Right ventricle myocardium superior (tissue), 1 donor: ENCODE results near the gene PRCD. TPM values are rescaled to one million over a fixed set of nuclear protein-coding genes. Genes with fewer than 3 reads are reported as not detected.
A peak's percentile ranks its signal among the peaks of the same experiment; 100 is the strongest.

Experiments used
- ATAC-seq: fragments of 200-7000 bp; cut with Tn5 transposase; one replicate; pipeline ENCODE4 v1.9.1; 2020; ENCODE audit warnings: mild to moderate bottlenecking; ENCODE audit not compliant: poor library complexity
- DNase-seq: peaks from one replicate; pipeline ENCODE4 v3.0.0-alpha.2; 2020
- intact Hi-C: fragments of 100-400 bp; cut with DNase I; formaldehyde crosslinking; loops from one replicate; pipeline ENCODE4 v1.11.2; 2022
- long read RNA-seq: library from polyadenylated mRNA; unstranded; transcript quantifications from one replicate; pipeline ENCODE4 v2.0.0, GENCODE V29; 2021
- total RNA-seq: library from RNA; stranded (reverse); fragmentation: NEBNext Ultra II Directional; extraction: Animal tissue kit (Norgen Biotek cat#: 25700); gene quantifications from one replicate; pipeline ENCODE4 v1.2.1, GENCODE V29; 2021
- donor health status: DM: no; HTN: yes; CAD: no; lungs with severe emphysema.

The PRCD gene, protein sequence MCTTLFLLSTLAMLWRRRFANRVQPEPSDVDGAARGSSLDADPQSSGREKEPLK
- 4.0 TPM for total RNA-seq
- long read RNA-seq, partial matches to known transcripts, result 0 of 2 reads
- long read RNA-seq, other reads (novel, unspliced or antisense), result 1 of 2 reads

- ATAC-seq (no peak), DNase-seq (no peak)
- intact Hi-C loops, result no loop called here
Measured at GRCh38 chr17:76539631-76540271, at the start of gene PRCD. TSS of gene PRCD (plus strand) at chr17:76540044. CDS start at chr17:76540142, 98 bp downstream.

- no peak for DNase-seq
- intact Hi-C loops, result no loop called here
- no peak for ATAC-seq
Measured at GRCh38 chr17:76490112-76490710, 49.6 kb upstream of the PRCD start.

GRCh38 chr17:76491271-76492122, 48.3 kb upstream of the PRCD start:
- intact Hi-C loops, result no loop called here
- ATAC-seq (peak; percentile 23), DNase-seq (peak; percentile 63)

DNA sequence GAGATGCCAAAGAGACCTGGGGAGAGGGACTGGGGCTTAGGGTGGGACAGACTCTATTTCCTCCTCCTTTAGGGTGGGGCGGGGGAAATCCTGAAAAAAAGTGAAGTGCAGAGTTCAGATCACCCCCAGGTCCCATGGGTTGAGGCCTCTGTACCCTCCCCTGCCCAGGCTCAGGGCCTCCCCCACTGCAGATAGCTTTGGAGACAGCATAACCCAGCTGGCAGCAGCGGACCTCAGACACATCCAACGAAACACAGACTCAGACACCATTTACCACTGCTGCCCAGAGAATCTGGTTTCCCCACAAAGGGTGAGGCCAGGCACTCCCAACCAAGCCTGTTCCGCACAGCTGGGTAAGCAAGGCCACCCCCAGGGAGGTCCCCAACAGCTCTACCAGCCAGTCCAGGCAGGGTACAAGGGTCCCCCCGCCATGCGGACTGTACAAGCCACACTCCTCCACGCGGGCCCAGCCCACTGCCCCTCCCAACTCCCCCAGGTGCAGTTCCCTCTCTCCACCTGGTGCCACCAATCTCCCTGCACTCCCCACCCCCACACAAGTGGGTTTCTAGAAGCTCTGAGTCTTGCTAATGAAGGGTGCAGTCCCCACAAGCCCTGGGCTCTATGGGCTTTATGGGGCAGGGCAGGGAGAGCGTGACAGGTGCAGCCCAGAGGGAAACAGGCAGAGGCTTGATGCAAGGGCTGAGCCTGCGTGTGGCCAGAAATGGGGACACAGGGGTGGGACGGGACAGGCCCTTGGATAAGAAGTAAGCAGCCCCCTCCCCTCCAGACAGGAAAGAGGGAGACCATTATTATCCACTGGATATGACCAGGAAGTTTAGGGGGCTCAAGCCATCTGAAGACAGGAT, 47.5 kb upstream of the PRCD start:
- intact Hi-C loops, result no loop called here
- ATAC-seq, result peak; percentile 32
- DNase-seq, result peak; percentile 57

- intact Hi-C loops, result no loop called here
- ATAC-seq (peak; percentile 58), DNase-seq (peak; percentile 83)
Measured at GRCh38 chr17:76492989-76493501, 46.8 kb upstream of the PRCD start.

DNA sequence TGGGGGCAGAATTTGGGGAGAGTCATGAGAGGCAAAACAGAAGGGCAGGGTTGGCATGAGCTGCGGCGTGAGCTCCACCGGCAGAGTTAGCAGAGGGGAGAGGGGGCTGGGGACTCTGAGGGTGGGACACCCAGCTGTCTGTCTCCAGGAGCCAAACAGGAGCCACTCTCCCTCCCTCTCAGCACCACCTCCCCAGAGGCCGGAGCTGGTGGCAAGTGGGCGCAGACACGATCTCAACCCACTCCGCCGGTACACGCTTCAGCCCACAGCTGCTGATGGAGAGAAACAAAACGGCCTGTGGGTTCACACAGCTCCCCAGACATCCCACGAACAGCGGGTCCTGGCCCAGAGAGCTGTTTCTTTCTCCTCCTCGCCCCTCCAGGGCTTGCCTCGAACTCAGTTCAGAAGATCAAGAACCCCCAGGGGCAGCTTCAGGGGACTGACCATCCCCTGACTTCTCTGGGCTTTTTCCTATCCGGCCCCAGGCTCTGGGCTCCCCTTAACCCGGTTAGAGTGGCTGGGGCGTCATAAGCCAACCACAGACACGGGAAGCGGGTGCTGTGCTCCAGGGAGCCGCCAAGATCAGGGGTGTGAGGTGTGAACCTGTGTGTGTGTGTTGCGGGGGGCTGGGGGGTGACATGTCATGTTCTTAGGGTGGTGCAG, 46.2 kb upstream of the PRCD start:
- intact Hi-C loops, result no loop called here
- no peak for DNase-seq
- ATAC-seq, result no peak

DNA sequence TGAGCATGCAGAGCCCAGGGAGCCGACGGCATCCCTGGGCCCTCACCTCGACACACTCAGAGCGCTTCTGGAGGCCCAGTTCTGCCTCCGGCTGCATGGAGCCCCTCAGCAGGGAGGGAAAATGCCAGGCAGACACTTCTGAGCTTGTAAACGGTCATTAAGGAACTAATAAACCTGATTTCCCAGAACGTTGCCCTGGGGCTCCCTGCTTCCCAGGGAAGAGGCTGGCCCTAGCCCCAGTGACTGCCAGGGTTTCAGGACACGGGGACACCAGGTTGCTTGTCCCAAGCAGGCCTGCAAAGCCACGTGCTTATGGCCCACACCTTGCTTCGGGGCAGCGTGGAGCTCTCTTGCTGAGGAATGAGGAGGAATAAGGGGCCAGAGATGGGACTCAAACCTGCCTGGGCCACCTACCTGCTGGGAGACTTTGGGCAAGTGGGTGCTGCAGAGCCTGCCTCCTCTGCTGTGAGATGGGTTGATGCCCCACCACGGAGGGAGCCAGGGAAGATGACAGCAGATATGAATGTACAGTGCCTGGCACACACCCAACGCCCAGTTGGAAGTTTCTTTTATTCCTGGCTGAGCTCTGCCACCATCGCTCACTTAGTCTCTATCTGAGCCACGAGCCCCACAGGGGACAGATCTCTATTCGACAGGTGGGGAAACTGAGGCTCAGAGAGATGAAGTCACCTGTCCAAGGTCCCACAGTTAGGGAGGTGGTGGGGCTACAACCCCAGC, 44.0 kb upstream of the PRCD start:
- no peak for ATAC-seq
- no peak for DNase-seq
- intact Hi-C loops, result no loop called here

GRCh38 chr17:76496464-76496863, 43.4 kb upstream of the PRCD start:
- intact Hi-C loops, result no loop called here
- DNase-seq (no peak), ATAC-seq (no peak)

DNA sequence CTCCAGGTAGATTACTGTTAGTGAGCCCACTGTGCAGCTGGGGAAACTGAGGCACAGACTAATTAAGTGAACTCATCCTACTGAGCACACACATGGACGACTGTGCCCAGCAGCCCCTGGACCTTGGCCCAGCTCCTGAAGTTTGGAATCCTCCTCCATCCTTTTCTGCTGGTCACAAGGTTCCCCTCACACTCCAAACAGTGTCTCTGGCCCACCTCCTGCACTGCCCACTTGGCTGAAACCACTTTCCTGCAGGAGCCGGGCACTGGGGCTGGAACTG, 42.2 kb upstream of the PRCD start:
- DNase-seq (no peak), ATAC-seq (no peak)
- intact Hi-C loops, result no loop called here

DNA sequence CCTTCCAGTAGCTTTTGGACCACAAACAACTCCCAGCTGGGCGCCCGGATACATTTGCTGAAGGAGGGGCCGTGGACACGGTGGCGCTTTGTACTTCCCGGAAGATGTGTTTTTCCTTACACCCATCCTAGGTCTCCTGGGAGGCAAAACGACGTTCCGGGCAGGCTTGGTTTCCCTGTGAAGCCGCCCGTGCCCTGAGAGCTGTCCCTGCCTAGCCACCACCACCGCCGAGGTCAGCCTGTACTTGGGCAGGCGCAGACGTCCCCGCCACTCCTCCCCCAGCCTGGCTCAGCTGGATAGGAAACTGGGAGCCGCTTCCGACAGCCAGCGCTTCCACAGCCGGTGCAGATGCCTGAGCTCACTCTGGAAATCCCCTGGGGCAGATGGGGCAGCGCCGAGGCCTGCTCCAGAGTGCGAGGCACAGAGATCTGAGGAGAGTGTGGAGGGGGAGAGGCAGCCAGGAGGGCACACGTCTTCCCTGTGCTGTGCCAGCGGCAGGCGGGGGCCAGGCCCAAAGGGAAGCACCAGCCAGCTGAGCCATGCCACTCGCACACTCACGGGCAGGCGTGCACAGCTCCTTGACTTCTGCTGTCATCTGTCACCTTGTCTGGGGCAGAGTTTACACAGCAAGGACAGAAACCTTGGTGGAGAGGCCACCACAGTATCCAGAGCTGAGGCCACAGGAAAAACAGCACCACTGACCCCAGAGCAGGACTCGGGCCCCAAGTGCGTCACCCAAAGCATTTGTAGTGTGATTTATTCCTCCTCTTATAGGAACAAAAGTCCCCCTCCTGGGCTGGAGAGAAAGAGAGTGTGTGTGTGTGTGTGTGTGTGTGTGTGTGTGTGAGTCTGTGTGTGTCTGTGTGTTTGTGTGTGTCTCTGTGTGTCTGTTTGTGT, 41.6 kb upstream of the PRCD start:
- ATAC-seq (peak; percentile 77), DNase-seq (peak; percentile 91)
- intact Hi-C loops, result no loop called here

DNA sequence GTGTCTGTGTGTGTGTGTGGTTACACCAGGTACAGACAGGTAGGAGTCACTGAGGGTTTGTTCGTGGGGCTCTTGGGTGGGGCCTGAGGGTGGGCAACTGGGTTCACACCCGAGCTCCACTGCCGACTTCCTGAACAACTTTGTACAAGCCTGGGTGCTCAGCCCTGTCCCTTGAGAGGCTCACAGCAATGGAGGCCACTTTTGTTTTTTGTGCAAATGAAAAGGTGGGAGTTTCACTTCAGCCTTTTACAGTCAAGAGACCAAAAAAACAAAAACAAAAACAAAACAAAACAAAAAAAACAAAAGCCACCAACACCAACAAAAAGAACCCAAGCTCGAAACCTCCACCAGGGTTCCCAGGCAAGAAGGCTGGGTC, 41.0 kb upstream of the PRCD start:
- intact Hi-C loops, result no loop called here
- DNase-seq (no peak), ATAC-seq (no peak)

GRCh38 chr17:76499267-76499667, 40.6 kb upstream of the PRCD start:
- DNase-seq (no peak), ATAC-seq (no peak)
- intact Hi-C loops, result no loop called here

GRCh38 chr17:76500074-76500746, 39.6 kb upstream of the PRCD start:
- intact Hi-C loops, result no loop called here
- DNase-seq (no peak), ATAC-seq (no peak)

GRCh38 chr17:76500747-76501017, 39.2 kb upstream of the PRCD start:
- intact Hi-C loops, result no loop called here
- ATAC-seq, result peak; percentile 1
- DNase-seq, result no peak

DNA sequence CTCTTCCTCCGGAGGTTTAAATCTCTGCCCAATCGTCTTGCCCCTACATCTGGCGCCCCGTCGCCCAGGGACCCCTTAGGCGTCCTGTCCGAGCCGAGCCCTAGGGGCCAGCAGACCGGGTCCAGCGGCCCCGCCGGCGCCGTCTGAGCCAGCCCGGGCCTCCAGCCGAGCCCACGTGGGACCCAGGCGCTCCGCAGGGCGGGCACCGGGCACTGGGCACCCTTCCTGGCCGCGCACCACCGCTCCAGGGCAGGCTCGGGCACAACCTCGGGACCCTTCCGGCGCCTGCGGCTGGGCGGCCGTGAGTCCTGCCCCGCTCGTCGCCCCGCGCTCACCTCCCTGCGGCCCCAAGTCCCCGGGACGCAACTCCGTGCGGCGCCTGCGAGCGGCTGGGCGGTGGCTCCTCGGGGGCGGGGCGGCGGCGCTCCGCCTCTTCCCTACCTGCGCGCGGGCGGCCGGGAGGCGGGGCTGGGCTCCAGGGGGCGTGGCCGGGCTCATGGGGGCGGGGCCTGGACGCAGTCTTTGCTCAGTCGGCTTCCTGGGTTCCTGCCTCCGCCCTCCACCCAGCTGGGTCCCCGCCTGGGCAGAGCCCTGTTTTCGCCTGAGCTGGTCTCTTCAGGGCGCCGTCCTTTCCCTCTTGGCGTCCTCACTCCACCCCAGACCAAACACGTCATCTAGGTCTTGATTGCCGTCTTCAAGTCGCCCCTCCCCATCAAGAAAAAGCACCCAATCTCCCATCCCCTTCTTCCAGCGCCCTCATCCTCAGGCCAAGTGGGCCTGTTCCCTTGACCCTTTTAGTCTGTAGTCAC, 38.6 kb upstream of the PRCD start, which contains the start of gene RHBDF2:
RHBDF2 (minus strand) TSS at position 406 of the 809 bp plus-strand sequence. CDS start 19,899 bp downstream, outside the sequence.
- intact Hi-C loops, result no loop called here
- ATAC-seq, result peak; percentile 90
- peak; percentile 95 for DNase-seq
